Smooth muscle cell (in vitro differentiated cells): ENCODE measurements around the gene UBE2J2. TPM values are rescaled to one million over a fixed set of nuclear protein-coding genes. Genes with fewer than 3 reads are reported as not detected.

Experiments used
- DNase-seq: peaks from one replicate; lab custom pipeline; 2025; ENCODE audit not compliant: unreplicated experiment; lab: John Stamatoyannopoulos, UW
- H2AFZ ChIP-seq: fragments of 200-600 bp; sonication (generic); 2 replicates; pipeline ENCODE4 v1.6.0; 2016; ENCODE audit warnings: antibody characterized with exemption, low read depth, mild to moderate bottlenecking
- H3F3A ChIP-seq: fragments of 200-600 bp; sonication (generic); 2 replicates; pipeline ENCODE4 v1.6.0; 2017; ENCODE audit warnings: antibody characterized with exemption, low read depth
- H3K27ac ChIP-seq: fragments of 200-600 bp; sonication (generic); 2 replicates; pipeline ENCODE4 v1.5.1; 2016; ENCODE audit warnings: low read depth, mild to moderate bottlenecking
- H3K27me3 ChIP-seq: fragments of 200-600 bp; sonication (generic); 2 replicates; pipeline ENCODE4 v1.6.1; 2016; ENCODE audit warnings: low read depth, mild to moderate bottlenecking
- H3K36me3 ChIP-seq: fragments of 200-600 bp; sonication (generic); 2 replicates; pipeline ENCODE4 v1.5.1; 2016; ENCODE audit warnings: low read depth
- H3K4me1 ChIP-seq: fragments of 200-600 bp; sonication (generic); 2 replicates; pipeline ENCODE4 v1.5.1; 2016; ENCODE audit warnings: low read depth
- H3K4me2 ChIP-seq: fragments of 200-600 bp; sonication (generic); 2 replicates; pipeline ENCODE4 v1.6.0; 2016; ENCODE audit warnings: mild to moderate bottlenecking
- H3K4me3 ChIP-seq: fragments of 200-600 bp; sonication (generic); 2 replicates; pipeline ENCODE4 v1.5.1; 2016; ENCODE audit warnings: mild to moderate bottlenecking
- H3K79me2 ChIP-seq: fragments of 200-600 bp; sonication (generic); 2 replicates; pipeline ENCODE4 v1.6.0; 2016; ENCODE audit warnings: low read depth, mild to moderate bottlenecking
- H3K9ac ChIP-seq: fragments of 200-600 bp; sonication (generic); 2 replicates; pipeline ENCODE4 v1.6.0; 2016; ENCODE audit warnings: low read depth
- H3K9me3 ChIP-seq: fragments of 200-600 bp; sonication (generic); replicated peaks from 2 replicates; pipeline ENCODE4 v1.5.1; 2016; ENCODE audit warnings: low read depth
- H4K20me1 ChIP-seq: fragments of 200-600 bp; sonication (generic); 2 replicates; pipeline ENCODE4 v1.6.0; 2016; ENCODE audit warnings: low read depth
- WGBS: methylation state at CpG from one replicate; pipeline ENCODE4 v1.1.7; 2016; ENCODE audit warnings: low lambda C conversion rate; 5-methylcytosine and 5-hydroxymethylcytosine counted together
- polyA plus RNA-seq: library from polyadenylated mRNA; unstranded; fragments of >200 nt; fragmentation: Nextera tagmentation; extraction: Ambion mirVana; gene quantifications from 2 replicates; pipeline ENCODE4 v1.2.1, GENCODE V29; 2016
- total RNA-seq: library from RNA; depleted of rRNA; stranded (reverse); fragments of >200 nt; gene quantifications from 2 replicates; pipeline ENCODE4 v1.2.3, GENCODE V29; 2014
- TF ChIP-seq, protein P1 (sequence below): fragments of 200-600 bp; sonication (generic); IDR thresholded peaks from 2 replicates; pipeline ENCODE4 v1.5.1; 2017; ENCODE audit warnings: borderline replicate concordance, mild to moderate bottlenecking, antibody characterized with exemption; ENCODE audit not compliant: insufficient read depth, poor library complexity, severe bottlenecking

The UBE2J2 gene
- total and polyA plus RNA-seq, 2 experiments from 2014 or later, result 30.2 to 72.9 TPM

DNA sequence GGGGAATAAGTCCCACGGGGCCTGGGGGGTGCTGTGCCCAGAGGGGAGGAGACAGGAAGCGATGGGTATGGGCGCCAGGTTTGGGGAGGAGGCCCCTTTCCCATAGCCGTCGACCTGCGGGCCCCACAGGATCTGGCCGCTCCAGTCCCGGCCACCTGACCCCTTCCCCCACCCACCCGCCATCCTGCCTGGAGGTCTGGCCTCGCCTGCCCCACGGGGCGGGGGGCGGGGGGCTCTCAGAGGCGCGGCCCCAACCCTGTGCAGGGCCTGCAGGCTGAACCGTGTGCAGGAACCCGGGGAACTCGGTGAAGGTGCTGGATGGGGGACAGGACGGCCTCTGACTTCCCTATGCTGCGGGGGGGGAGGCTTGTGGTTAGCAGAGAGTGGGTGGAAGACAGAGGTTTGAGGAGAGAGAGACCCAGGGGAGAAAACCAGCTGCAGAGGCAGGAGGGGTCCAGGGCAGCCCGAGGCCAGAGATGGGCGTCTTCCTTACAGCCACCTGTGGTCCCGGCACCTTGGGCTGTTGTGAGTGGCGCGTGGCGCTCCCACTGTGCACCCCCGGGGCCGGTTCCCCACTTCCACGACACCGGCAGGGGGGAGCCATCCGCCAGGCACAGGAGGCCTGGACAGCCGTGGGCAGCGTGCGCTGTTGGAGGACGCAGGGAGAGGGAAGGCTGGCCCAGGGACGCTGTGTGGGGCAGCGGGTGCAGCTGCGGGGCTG, 64.8 kb downstream of the UBE2J2 start:
- no peaks in the 10 kb centered on the region for H4K20me1 ChIP-seq
- WGBS, result 86% methylated on average over 31 of the region's 38 CpGs
- no peaks in the 10 kb centered on the region for H3F3A ChIP-seq
- TF ChIP-seq, protein P1, sequence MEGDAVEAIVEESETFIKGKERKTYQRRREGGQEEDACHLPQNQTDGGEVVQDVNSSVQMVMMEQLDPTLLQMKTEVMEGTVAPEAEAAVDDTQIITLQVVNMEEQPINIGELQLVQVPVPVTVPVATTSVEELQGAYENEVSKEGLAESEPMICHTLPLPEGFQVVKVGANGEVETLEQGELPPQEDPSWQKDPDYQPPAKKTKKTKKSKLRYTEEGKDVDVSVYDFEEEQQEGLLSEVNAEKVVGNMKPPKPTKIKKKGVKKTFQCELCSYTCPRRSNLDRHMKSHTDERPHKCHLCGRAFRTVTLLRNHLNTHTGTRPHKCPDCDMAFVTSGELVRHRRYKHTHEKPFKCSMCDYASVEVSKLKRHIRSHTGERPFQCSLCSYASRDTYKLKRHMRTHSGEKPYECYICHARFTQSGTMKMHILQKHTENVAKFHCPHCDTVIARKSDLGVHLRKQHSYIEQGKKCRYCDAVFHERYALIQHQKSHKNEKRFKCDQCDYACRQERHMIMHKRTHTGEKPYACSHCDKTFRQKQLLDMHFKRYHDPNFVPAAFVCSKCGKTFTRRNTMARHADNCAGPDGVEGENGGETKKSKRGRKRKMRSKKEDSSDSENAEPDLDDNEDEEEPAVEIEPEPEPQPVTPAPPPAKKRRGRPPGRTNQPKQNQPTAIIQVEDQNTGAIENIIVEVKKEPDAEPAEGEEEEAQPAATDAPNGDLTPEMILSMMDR, result no peak
- peak overlapping the region; percentile 82 for H3K4me2 ChIP-seq
- H3K9ac ChIP-seq, result no peak overlapping the region
- H2AFZ ChIP-seq, result no peak overlapping the region
- peak overlapping the region; percentile 67 for H3K27ac ChIP-seq
- H3K36me3 ChIP-seq, result no peaks in the 10 kb centered on the region
- H3K9me3 ChIP-seq, result no peaks in the 10 kb centered on the region
- H3K79me2 ChIP-seq, result no peaks in the 10 kb centered on the region
- DNase-seq, result no peak
- peaks cover 9% of the 10 kb centered on the region for H3K4me1 ChIP-seq
- H3K27me3 ChIP-seq, result no peaks in the 10 kb centered on the region
- no peak overlapping the region for H3K4me3 ChIP-seq

DNA sequence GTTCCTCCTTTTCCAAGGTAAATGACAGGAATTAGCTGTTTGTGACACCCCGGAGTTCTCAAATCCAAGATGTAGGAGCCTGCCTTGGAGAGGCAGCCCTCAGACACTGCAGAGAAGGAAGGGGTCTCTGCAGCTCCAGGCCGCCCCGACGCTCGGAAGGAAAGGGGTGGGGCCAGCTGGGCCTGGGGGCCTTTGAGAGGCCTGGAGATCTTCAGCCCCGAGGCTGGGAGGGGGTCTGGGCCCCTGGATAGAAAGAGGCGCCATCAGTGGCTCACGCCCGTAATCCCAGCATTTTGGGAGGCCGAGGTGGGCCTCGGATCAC, 66.1 kb downstream of the UBE2J2 start:
- H4K20me1 ChIP-seq, result no peaks in the 10 kb centered on the region
- no peak overlapping the region for H3K4me3 ChIP-seq
- H3K4me1 ChIP-seq, result peaks cover 9% of the 10 kb centered on the region
- no peak overlapping the region for H3K9ac ChIP-seq
- H2AFZ ChIP-seq, result no peak overlapping the region
- DNase-seq, result no peak
- no peak overlapping the region for H3K27ac ChIP-seq
- H3K4me2 ChIP-seq, result no peak overlapping the region
- TF ChIP-seq, protein P1, result no peak
- no peaks in the 10 kb centered on the region for H3K79me2 ChIP-seq
- H3F3A ChIP-seq, result no peaks in the 10 kb centered on the region
- no peaks in the 10 kb centered on the region for H3K36me3 ChIP-seq
- H3K9me3 ChIP-seq, result no peaks in the 10 kb centered on the region
- H3K27me3 ChIP-seq, result no peaks in the 10 kb centered on the region
- WGBS, result 90% methylated on average over 9 of the region's 11 CpGs

DNA sequence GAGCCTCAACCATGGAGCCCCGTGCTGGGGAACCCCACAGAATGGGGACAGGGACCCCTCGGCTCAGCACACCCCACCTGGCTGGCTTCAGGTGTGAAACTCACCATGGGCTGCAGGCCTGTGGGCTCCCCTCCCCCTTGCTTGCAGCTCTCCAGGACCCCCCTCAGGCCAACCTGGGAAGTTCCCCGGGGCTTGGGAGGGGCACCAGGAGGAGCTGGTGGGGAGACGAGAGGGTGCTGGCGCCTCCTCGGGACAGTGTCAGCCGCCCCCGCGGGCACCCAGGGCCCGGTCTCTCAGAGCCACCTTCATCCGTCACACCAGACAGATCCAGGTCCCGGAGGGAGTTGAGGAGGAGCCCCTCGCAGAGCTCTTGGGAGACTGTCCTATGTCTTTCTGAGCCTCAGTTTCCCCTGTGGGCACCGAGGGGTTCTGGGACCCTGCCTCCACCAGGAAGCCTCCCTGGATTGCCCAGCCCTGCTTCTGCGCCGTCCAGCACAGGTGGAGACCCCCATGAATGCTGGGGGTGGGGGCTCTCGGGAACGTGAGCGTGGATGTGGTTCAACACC, 66.6 kb downstream of the UBE2J2 start:
- no peaks in the 10 kb centered on the region for H3K9me3 ChIP-seq
- no peak overlapping the region for H3K9ac ChIP-seq
- no peaks in the 10 kb centered on the region for H3K27me3 ChIP-seq
- TF ChIP-seq, protein P1, result no peak
- H3F3A ChIP-seq, result no peaks in the 10 kb centered on the region
- H3K4me1 ChIP-seq, result peaks cover 9% of the 10 kb centered on the region
- no peaks in the 10 kb centered on the region for H3K79me2 ChIP-seq
- peak overlapping the region; percentile 31 for H3K4me3 ChIP-seq
- H3K27ac ChIP-seq, result no peak overlapping the region
- H3K4me2 ChIP-seq, result peak overlapping the region; percentile 85
- H3K36me3 ChIP-seq, result no peaks in the 10 kb centered on the region
- no peaks in the 10 kb centered on the region for H4K20me1 ChIP-seq
- 92% methylated on average over 19 of the region's 19 CpGs for WGBS
- H2AFZ ChIP-seq, result no peak overlapping the region
- no peak for DNase-seq
